ENCODE measurements around the gene TRPM2. TPM values are rescaled to one million over a fixed set of nuclear protein-coding genes. Genes with fewer than 3 reads are reported as not detected.

Gene TRPM2
- total and polyA plus RNA-seq, 2 donors (not counting 3 experiments of a cell fraction or from before 2014, with no cell fraction given): not detected

DNA sequence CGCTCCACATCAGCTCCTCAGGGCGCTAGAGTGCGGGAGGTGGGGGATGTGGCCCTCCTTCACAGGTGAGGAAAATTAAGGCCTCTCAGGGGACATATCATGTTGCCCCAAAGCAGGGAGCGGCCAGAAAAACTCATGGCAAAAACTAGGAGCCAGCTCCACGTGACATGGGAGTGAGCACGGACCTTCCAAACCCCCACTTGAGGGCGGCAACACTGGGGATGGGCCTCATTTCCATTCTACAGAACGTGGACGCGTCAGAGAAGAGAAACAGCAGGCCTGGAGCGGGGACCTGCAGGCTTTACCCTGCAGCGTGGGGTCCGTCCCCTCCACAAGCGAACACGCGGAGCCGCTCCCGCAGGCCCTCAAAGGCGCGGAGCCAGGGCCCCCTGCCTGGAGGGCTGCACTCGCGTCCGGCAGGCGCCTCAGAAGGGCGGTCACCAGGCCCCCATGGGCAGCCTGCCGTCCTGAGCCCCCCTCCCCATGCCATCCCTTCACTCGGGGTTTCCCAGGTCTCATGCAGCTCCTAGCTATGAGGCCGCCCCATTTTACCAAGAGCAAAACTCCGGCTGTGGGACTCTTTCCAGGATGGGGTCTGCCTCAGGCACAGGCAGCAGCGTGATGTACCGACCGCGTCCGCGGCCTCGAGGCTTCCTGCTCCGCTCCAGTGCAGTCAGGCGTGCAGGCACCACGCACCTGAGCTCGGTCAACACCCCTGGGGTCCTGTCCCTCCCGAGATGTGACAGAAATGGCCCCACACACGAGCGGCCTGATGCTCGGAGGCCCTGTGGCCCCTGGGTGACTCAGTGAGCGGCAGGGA is 19.7 kb upstream of the TRPM2 start:
- Histone ChIP-seq H3K27me3 (ENCODE audit: control insufficient read depth in 2 of 2, insufficient read depth in 2 of 2, low read length in 2 of 2) (no peaks in the 10 kb centered on the region), H3K4me3 (replicated peaks in 1 of 3; ENCODE audit: insufficient read depth in 1 of 3, low read depth in 1 of 3, low read length in 3 of 3) (no peak overlapping the region), H2AFZ (ENCODE audit: low read depth, low read length) (no peak overlapping the region), H3K27ac (ENCODE audit: insufficient read depth, low read depth, low read length) (no peak overlapping the region), H3K79me2 (ENCODE audit: control insufficient read depth, insufficient read depth, low read length) (no peaks in the 10 kb centered on the region), H3K36me3 (ENCODE audit: control insufficient read depth in 2 of 2, extremely low read depth in 1 of 2, insufficient read depth in 2 of 2, low read length in 2 of 2) (no peaks in the 10 kb centered on the region), H3K9ac (replicated peaks; ENCODE audit: extremely low read depth, insufficient read depth, low read length) (no peak overlapping the region), H3K9me3 (replicated peaks; ENCODE audit: control insufficient read depth, insufficient read depth, low read length) (no peaks in the 10 kb centered on the region), H3K9me1 (replicated peaks; ENCODE audit: control insufficient read depth, extremely low read depth, insufficient read depth, low read length) (no peaks in the 10 kb centered on the region), H3K4me2 (ENCODE audit: insufficient read depth, low read length) (no peak overlapping the region), H4K20me1 (replicated peaks; ENCODE audit: control insufficient read depth, extremely low read depth, insufficient read depth, low read length) (no peaks in the 10 kb centered on the region), H3K4me1 (ENCODE audit: control insufficient read depth, extremely low read depth, insufficient read depth, low read length) (peaks cover 5% of the 10 kb centered on the region)
- TF ChIP-seq GATA2 (IDR thresholded peaks at IDR 0.05; ENCODE audit: insufficient read depth, insufficient read length, low read depth, low read length): no peak
- TF ChIP-seq CTCF (IDR thresholded peaks at IDR 0.05; ENCODE audit: extremely low read depth in 1 of 2, insufficient read depth in 1 of 2, low read depth in 1 of 2, low read length in 2 of 2): no peak
- TF ChIP-seq, protein P1, sequence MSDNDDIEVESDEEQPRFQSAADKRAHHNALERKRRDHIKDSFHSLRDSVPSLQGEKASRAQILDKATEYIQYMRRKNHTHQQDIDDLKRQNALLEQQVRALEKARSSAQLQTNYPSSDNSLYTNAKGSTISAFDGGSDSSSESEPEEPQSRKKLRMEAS (IDR thresholded peaks at IDR 0.05; ENCODE audit: insufficient read depth, insufficient read length): no peak
- TF ChIP-seq POLR2A (IDR thresholded peaks at IDR 0.05; ENCODE audit: low read depth, low read length): no peak
- TF ChIP-seq EZH2 (IDR thresholded peaks at IDR 0.05; ENCODE audit: borderline replicate concordance, low read depth, low read length, severe bottlenecking): no peak
- TF ChIP-seq JUN (IDR thresholded peaks at IDR 0.05; ENCODE audit: borderline replicate concordance, insufficient read depth, insufficient read length, low read depth): no peak
- no peak for TF ChIP-seq POLR2AphosphoS5 (IDR thresholded peaks at IDR 0.05; ENCODE audit: insufficient read depth, low read depth, low read length)
- TF ChIP-seq FOS (IDR thresholded peaks at IDR 0.05; ENCODE audit: borderline replicate concordance, insufficient read depth, low read length): no peak
- TF ChIP-seq MYC (IDR thresholded peaks at IDR 0.05; ENCODE audit: low read depth, low read length): no peak
- dilution Hi-C loops (cut with MboI; ENCODE audit: extremely low pct_ligation_motif_present, low sequenced_read_pairs): no loop called here
- FAIRE-seq: no peak
- POLR2A ChIA-PET: interaction anchor here (0.7 kb wide), 1 partner anchor 16 kb away, joined by 5 read pairs; no protein-coding TSS in a partner anchor
- CTCF ChIA-PET: no interaction called here
- no TSS peak for BruUV-seq (replicated peaks)
- intact Hi-C loops (cut with micrococcal nuclease): no loop called here
- no peak for DNase-seq (ENCODE audit: low read depth, low spot score)

All from endothelial cell of umbilical vein (primary cell).